Measurements from ENCODE around the gene ZC3HAV1. TPM values are rescaled to one million over a fixed set of nuclear protein-coding genes. Genes with fewer than 3 reads are reported as not detected.

ZC3HAV1 gene
- total and polyA plus RNA-seq, 10 of the 15 experiments (the other 5 are each of a cell fraction or from before 2014, with no cell fraction given), result 18.5 to 55.3 (median 44.7) TPM

DNA sequence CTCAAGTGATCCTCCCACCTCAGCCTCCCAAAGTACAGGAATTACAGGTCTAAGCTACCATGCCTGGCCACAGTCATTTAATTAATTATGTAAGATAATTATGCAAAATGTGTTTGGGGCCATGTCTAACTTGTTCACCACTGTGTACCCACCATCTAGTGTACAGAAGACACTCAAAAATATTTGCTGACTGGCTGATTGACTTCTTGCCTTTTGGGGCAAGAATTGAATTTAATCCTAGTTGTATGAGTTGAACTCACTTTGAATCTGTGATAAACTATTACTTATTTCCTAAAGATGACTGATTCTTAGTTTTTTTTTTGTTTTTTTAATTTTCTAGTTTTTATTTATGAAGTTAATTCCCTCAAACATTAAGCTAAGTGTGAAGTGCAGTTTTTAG lies 57.9 kb downstream of the ZC3HAV1 start (continued):
- no peak for TF ChIP-seq ZBTB11 (CRISPR knock-in tag; IDR thresholded peaks at IDR 0.05)
- no peak for TF ChIP-seq TBL1XR1 (IDR thresholded peaks at IDR 0.05; ENCODE audit: low read depth, low read length)
- no peak for TF ChIP-seq HDGF (IDR thresholded peaks at IDR 0.05)
- TF ChIP-seq NFIC (IDR thresholded peaks at IDR 0.05; ENCODE audit: low read depth, low read length), result no peak
- TF ChIP-seq, protein P1, sequence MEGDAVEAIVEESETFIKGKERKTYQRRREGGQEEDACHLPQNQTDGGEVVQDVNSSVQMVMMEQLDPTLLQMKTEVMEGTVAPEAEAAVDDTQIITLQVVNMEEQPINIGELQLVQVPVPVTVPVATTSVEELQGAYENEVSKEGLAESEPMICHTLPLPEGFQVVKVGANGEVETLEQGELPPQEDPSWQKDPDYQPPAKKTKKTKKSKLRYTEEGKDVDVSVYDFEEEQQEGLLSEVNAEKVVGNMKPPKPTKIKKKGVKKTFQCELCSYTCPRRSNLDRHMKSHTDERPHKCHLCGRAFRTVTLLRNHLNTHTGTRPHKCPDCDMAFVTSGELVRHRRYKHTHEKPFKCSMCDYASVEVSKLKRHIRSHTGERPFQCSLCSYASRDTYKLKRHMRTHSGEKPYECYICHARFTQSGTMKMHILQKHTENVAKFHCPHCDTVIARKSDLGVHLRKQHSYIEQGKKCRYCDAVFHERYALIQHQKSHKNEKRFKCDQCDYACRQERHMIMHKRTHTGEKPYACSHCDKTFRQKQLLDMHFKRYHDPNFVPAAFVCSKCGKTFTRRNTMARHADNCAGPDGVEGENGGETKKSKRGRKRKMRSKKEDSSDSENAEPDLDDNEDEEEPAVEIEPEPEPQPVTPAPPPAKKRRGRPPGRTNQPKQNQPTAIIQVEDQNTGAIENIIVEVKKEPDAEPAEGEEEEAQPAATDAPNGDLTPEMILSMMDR (IDR thresholded peaks at IDR 0.05 in 2 of 3, conservative IDR thresholded peaks at IDR 0.05 in 1 of 3; ENCODE audit: control insufficient read depth in 2 of 3, extremely low read depth in 1 of 3, insufficient read depth in 1 of 3, low read depth in 3 of 3, low read length in 3 of 3), result no peak
- no peak for TF ChIP-seq BHLHE40 (IDR thresholded peaks at IDR 0.05; ENCODE audit: borderline replicate concordance in 1 of 2, low read depth in 2 of 2, low read length in 1 of 2)
- no peak for TF ChIP-seq RAD21 (IDR thresholded peaks at IDR 0.05; ENCODE audit: insufficient read depth, low read depth, low read length)
- TF ChIP-seq, protein P2, sequence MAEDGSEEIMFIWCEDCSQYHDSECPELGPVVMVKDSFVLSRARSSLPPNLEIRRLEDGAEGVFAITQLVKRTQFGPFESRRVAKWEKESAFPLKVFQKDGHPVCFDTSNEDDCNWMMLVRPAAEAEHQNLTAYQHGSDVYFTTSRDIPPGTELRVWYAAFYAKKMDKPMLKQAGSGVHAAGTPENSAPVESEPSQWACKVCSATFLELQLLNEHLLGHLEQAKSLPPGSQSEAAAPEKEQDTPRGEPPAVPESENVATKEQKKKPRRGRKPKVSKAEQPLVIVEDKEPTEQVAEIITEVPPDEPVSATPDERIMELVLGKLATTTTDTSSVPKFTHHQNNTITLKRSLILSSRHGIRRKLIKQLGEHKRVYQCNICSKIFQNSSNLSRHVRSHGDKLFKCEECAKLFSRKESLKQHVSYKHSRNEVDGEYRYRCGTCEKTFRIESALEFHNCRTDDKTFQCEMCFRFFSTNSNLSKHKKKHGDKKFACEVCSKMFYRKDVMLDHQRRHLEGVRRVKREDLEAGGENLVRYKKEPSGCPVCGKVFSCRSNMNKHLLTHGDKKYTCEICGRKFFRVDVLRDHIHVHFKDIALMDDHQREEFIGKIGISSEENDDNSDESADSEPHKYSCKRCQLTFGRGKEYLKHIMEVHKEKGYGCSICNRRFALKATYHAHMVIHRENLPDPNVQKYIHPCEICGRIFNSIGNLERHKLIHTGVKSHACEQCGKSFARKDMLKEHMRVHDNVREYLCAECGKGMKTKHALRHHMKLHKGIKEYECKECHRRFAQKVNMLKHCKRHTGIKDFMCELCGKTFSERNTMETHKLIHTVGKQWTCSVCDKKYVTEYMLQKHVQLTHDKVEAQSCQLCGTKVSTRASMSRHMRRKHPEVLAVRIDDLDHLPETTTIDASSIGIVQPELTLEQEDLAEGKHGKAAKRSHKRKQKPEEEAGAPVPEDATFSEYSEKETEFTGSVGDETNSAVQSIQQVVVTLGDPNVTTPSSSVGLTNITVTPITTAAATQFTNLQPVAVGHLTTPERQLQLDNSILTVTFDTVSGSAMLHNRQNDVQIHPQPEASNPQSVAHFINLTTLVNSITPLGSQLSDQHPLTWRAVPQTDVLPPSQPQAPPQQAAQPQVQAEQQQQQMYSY (CRISPR knock-in tag; IDR thresholded peaks at IDR 0.05), result no peak

Data from GM12878 (cell line).